ENCODE results near the gene CHRM1. TPM values are rescaled to one million over a fixed set of nuclear protein-coding genes. Genes with fewer than 3 reads are reported as not detected.

The CHRM1 gene
- total RNA-seq, 1 donor from 2014 or later: 0.29 TPM

DNA sequence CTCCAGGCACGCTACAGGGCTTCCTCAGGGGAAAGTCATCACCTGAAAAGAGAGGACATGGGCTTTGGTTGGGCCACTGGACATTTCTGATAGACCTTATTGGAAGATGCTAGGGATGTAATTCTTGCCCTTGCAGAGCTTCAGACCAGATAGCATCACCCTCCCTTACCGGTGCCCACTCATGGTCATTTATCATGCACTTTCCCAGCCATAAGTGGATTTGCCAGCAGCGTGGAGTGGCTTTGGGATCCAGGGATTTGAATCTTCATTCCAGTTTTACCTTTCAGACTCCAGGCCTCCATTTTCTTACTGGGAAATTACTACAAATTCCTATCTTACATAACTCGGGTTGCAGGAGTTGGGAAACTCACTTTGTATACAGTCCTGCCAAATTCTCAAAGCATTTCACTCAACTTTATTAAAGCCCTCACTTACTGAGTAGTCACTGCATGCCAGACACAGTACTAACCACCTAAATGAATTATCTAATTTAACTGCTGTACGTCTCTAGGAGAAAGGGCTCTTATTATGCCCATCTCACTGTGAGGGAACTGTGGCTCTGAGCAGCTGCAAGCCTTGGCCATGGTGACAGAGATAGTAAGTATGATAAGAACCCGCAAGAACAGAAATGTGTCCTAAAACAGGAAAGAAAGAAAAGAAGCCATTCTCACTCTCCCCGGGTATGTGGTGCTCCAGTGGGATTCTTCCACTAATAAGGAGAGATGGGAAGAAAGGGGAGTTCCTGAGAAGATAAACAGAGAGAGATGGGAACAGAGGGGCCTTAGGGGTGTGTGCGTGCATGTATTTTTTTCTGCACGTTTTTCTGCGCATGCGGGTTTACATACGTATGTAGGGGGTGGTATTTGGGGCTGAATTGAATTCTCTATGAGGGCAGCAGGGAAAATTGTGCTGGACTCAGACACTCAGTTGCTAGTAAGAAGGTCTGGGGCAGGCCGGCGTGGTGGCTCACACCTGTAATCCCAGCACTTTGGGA is 9.7 kb downstream of the CHRM1 start:
- no peaks in the 10 kb centered on the region for H3K9me3 Mint-ChIP-seq
- TF ChIP-seq, protein P1, sequence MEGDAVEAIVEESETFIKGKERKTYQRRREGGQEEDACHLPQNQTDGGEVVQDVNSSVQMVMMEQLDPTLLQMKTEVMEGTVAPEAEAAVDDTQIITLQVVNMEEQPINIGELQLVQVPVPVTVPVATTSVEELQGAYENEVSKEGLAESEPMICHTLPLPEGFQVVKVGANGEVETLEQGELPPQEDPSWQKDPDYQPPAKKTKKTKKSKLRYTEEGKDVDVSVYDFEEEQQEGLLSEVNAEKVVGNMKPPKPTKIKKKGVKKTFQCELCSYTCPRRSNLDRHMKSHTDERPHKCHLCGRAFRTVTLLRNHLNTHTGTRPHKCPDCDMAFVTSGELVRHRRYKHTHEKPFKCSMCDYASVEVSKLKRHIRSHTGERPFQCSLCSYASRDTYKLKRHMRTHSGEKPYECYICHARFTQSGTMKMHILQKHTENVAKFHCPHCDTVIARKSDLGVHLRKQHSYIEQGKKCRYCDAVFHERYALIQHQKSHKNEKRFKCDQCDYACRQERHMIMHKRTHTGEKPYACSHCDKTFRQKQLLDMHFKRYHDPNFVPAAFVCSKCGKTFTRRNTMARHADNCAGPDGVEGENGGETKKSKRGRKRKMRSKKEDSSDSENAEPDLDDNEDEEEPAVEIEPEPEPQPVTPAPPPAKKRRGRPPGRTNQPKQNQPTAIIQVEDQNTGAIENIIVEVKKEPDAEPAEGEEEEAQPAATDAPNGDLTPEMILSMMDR (conservative IDR thresholded peaks at IDR 0.05): no peak
- DNase-seq (ENCODE audit: extremely low spot score, unreplicated experiment): no peak
- H3K4me1 Mint-ChIP-seq (ENCODE audit: unreplicated experiment): peaks cover 7% of the 10 kb centered on the region
- H3K4me3 Mint-ChIP-seq: no peak overlapping the region
- peak overlapping the region; percentile 10 for H3K27ac Mint-ChIP-seq
- H3K27me3 Mint-ChIP-seq: no peaks in the 10 kb centered on the region
- H3K36me3 Mint-ChIP-seq: no peaks in the 10 kb centered on the region

DNA sequence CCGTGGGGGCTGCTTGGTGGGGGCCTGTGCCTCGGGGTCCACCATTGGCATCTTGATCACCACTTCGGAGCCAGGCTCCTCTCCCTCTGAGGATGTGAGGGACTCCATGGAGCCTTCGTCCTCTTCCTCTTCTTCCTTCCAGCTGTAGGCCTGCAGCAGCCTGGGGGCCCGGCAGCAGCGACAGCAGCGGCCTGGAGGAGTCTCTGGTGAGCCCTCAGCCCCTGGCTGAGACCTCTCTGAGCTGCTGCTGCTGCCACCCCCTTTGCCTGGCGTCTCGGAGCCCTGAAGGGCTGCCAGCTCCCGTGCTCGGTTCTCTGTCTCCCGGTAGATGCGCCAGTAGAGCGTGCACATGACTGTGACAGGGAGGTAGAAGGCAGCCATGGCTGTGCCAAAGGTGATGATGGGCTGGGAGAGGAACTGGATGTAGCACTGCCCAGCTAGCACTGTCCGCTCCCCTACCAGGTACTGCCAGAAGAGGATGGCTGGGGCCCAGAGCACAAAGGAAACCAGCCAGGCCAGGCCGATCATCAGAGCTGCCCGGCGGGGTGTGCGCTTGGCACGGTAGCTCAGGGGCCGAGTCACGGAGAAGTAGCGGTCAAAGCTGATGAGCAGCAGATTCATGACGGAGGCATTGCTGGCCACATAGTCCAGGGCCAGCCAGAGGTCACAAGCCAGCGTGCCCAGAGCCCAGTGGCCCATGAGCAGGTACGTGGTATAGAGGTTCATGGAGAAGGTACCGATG is 10.9 kb downstream of the CHRM1 start:
- Mint-ChIP-seq H3K4me1 (ENCODE audit: unreplicated experiment) (peaks cover 11% of the 10 kb centered on the region), H3K36me3 (no peaks in the 10 kb centered on the region), H3K27me3 (peaks cover 4% of the 10 kb centered on the region), H3K9me3 (no peaks in the 10 kb centered on the region), H3K27ac (no peak overlapping the region), H3K4me3 (no peak overlapping the region)
- DNase-seq (ENCODE audit: extremely low spot score, unreplicated experiment): no peak
- TF ChIP-seq, protein P1 (conservative IDR thresholded peaks at IDR 0.05): no peak

DNA sequence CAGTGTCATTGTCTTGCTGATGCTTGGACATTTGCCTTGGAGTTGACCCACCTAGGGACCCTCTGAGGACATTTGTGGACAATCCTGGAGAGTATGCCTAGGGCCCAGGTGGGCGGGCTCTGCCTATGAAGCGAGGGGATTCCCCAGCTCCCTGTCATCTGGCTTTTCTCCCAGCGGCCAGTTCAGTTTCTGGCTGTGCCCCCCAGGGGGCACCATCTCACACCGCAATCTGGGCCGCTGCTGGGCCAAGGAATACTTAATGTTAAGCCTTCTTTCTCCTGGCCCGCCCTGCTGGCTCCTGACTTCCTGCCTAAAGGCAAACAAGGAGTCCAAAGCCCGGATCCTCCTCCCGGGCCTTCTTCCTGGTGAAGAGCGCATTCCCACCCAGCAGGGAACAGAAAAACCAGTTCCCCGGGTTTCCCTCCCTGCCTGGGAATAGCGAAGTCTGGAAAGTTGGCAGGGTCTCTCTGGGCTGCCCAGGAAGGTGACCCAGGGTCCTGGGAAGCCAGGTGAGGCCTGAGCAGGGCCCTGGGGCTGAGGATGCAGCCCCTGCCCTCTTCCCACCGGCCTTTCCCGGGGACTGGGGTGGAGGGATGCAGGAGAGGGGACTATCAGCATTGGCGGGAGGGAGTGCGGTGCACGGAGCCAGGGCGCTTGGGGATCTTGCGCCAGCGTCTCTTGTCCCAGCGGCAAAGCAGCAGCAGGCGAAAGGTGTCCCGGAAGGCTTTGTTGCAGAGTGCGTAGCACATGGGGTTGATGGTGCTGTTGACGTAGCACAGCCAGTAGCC is 11.9 kb downstream of the CHRM1 start:
- Mint-ChIP-seq H3K27me3 (peaks cover 7% of the 10 kb centered on the region), H3K27ac (no peak overlapping the region), H3K9me3 (no peaks in the 10 kb centered on the region), H3K4me1 (ENCODE audit: unreplicated experiment) (peaks cover 11% of the 10 kb centered on the region), H3K4me3 (no peak overlapping the region), H3K36me3 (no peaks in the 10 kb centered on the region)
- TF ChIP-seq, protein P1 (conservative IDR thresholded peaks at IDR 0.05): peak; percentile 78
- DNase-seq (ENCODE audit: extremely low spot score, unreplicated experiment): no peak

DNA sequence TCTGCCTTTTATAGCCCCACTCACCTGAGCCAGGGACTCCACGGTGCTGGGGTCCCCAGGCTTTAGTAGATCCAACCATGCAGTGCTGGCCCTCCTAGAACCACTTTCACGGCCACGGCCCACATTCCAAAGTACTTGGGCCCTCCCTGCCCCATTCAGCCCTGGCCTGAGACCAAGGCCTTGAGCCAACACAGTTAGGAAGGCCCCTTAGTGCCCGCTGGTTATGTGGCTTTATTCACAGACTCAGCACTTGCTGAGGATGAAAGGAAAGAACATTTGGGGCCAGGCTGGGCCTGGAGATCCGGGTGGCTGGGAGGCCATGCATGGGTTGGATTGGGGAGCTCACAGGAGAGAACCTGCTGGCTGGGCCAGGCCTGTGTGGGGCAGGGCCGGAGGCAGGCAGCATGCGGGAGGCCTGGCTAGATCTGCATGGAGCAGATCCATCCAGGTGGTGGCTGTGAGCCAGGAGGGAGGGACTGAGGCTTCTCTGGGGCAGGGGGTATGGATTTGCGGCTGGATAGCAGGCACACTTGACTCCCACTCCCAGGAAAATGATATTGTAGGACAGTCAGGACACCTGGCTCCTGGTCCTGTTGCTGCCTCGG is 12.6 kb downstream of the CHRM1 start:
- no peak for DNase-seq (ENCODE audit: extremely low spot score, unreplicated experiment)
- Mint-ChIP-seq H3K4me1 (ENCODE audit: unreplicated experiment) (peaks cover 11% of the 10 kb centered on the region), H3K36me3 (no peaks in the 10 kb centered on the region), H3K9me3 (no peaks in the 10 kb centered on the region), H3K27ac (no peak overlapping the region), H3K4me3 (no peak overlapping the region), H3K27me3 (peaks cover 7% of the 10 kb centered on the region)
- TF ChIP-seq, protein P1 (conservative IDR thresholded peaks at IDR 0.05): no peak
